AG04450 (cell line): Measurements from ENCODE around the gene ACTR2. TPM values are rescaled to one million over a fixed set of nuclear protein-coding genes. Genes with fewer than 3 reads are reported as not detected.
"Not testable (repeated sequence)": the region's sequence is repeated elsewhere in the genome, so short reads cannot be mapped to it uniquely, and the experiment has no call there.

ENCODE experiments used
- CTCF ChIA-PET: fragments of 300-600, 350-600 bp; formaldehyde crosslinking; extraction: SDS; loops from one replicate; lab custom pipeline; 2022; ENCODE audit warnings: antibody characterized with exemption, inconsistent platforms; lab: Charles Lee
- POLR2A ChIA-PET: fragments of 350-600 bp; formaldehyde crosslinking; extraction: SDS; loops from one replicate; lab custom pipeline; 2021; ENCODE audit warnings: antibody characterized with exemption, inconsistent platforms; lab: Yijun Ruan, JAX
- DNase-seq: peaks from one replicate; pipeline ENCODE4 v3.0.0-alpha.2; 2011; ENCODE audit warnings: low read depth, low spot score
- H3K27ac ChIP-seq: one replicate; pipeline ENCODE4 v1.5.1; 2012; ENCODE audit warnings: low read depth, low read length, control low read depth
- H3K27me3 ChIP-seq: one replicate; pipeline ENCODE4 v1.6.0; 2012; ENCODE audit warnings: low read length; ENCODE audit not compliant: control insufficient read depth, insufficient read depth
- H3K4me3 ChIP-seq: 2 replicates; pipeline ENCODE4 v1.5.1; 2011; ENCODE audit warnings: mild to moderate bottlenecking, low read depth, low read length, control low read depth
- H3K9me3 ChIP-seq: 2 replicates; pipeline ENCODE4 v1.5.1; 2012; ENCODE audit warnings: low read length; ENCODE audit not compliant: control insufficient read depth, insufficient read depth
- polyA plus RNA-seq: library from polyadenylated mRNA; depleted of rRNA; stranded (reverse); fragments of >200 nt; gene quantifications from 2 replicates; pipeline ENCODE4 v1.2.3, GENCODE V29; 2011
- TF ChIP-seq, protein P1 (sequence below): IDR thresholded peaks from 2 replicates; pipeline ENCODE4 v1.5.1; 2011; ENCODE audit warnings: low read depth, low read length, control low read depth, inconsistent platforms

Gene ACTR2
- polyA plus RNA-seq, 1 experiment: 240 TPM

GRCh38 chr2:65214361-65214760 lies 13.3 kb upstream of the ACTR2 start:
- Histone ChIP-seq H3K4me3 (no peak overlapping the region), H3K9me3 (no peaks in the 10 kb centered on the region), H3K27ac (no peak overlapping the region), H3K27me3 (no peaks in the 10 kb centered on the region)
- TF ChIP-seq, protein P1, sequence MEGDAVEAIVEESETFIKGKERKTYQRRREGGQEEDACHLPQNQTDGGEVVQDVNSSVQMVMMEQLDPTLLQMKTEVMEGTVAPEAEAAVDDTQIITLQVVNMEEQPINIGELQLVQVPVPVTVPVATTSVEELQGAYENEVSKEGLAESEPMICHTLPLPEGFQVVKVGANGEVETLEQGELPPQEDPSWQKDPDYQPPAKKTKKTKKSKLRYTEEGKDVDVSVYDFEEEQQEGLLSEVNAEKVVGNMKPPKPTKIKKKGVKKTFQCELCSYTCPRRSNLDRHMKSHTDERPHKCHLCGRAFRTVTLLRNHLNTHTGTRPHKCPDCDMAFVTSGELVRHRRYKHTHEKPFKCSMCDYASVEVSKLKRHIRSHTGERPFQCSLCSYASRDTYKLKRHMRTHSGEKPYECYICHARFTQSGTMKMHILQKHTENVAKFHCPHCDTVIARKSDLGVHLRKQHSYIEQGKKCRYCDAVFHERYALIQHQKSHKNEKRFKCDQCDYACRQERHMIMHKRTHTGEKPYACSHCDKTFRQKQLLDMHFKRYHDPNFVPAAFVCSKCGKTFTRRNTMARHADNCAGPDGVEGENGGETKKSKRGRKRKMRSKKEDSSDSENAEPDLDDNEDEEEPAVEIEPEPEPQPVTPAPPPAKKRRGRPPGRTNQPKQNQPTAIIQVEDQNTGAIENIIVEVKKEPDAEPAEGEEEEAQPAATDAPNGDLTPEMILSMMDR: no peak
- DNase-seq: no peak
- POLR2A ChIA-PET: interaction anchor here (0.7 kb wide), 1 partner anchor 18 kb away, joined by 4 read pairs; no protein-coding TSS in a partner anchor
- CTCF ChIA-PET: no interaction called here

- POLR2A ChIA-PET: interaction anchor here (0.7 kb wide), 1 partner anchor 19 kb away, joined by 4 read pairs; no protein-coding TSS in a partner anchor
- no peaks in the 10 kb centered on the region for H3K27me3 ChIP-seq
- CTCF ChIA-PET: interaction anchor here (1.1 kb wide), 1 partner anchor 28 kb away, joined by 3 read pairs; no protein-coding TSS in a partner anchor
Observed at GRCh38 chr2:65214843-65215242, 12.8 kb upstream of the ACTR2 start.

GRCh38 chr2:65215946-65216345 lies 11.7 kb upstream of the ACTR2 start:
- TF ChIP-seq, protein P1: no peak
- Histone ChIP-seq H3K4me3 (no peak overlapping the region), H3K27ac (no peak overlapping the region), H3K27me3 (no peaks in the 10 kb centered on the region), H3K9me3 (no peaks in the 10 kb centered on the region)
- ChIA-PET CTCF (interaction anchor here (0.6 to 1.1 kb wide), 3 partner anchors 23 to 47 kb away, joined by 3 to 5 read pairs (median 3); no protein-coding TSS in a partner anchor), POLR2A (no interaction called here)
- DNase-seq: no peak

More at GRCh38 chr2:65214843-65215242, 12.8 kb upstream of the ACTR2 start:
- H3K9me3 ChIP-seq: no peaks in the 10 kb centered on the region
- H3K4me3 ChIP-seq: no peak overlapping the region
- TF ChIP-seq, protein P1: no peak
- DNase-seq: no peak
- no peak overlapping the region for H3K27ac ChIP-seq

- CTCF ChIA-PET: no interaction called here
- Histone ChIP-seq H3K4me3 (no peak overlapping the region), H3K27me3 (no peaks in the 10 kb centered on the region), H3K27ac (no peak overlapping the region), H3K9me3 (no peaks in the 10 kb centered on the region)
- no peak for DNase-seq
- TF ChIP-seq, protein P1: no peak
- POLR2A ChIA-PET: no interaction called here
Observed at GRCh38 chr2:65220432-65221131, 7.0 kb upstream of the ACTR2 start.

DNA sequence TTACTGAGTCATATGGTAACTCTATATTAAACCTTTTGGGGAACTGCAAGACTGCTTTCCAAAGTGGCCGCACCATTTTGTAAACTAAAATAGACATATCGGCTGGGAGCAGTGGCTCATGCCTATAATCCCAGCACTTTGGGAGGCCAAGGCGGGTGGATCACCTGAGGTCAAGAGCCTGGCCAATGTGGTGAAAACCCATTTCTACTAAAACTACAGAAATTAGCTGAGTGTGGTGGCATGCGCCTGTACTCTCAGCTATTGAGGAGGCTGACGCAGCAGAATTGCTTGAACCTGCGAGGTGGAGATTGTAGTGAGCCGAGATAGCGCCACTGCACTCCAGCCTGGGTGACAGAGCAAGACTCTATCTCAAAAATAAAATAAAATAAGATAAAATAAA lies 6.4 kb upstream of the ACTR2 start:
- CTCF ChIA-PET, POLR2A ChIA-PET, H3K27me3 ChIP-seq, H3K9me3 ChIP-seq, DNase-seq, H3K27ac ChIP-seq, H3K4me3 ChIP-seq: not testable (repeated sequence)
